ENCODE measurements around the gene MAX. TPM values are rescaled to one million over a fixed set of nuclear protein-coding genes. Genes with fewer than 3 reads are reported as not detected.
A peak's percentile ranks its signal among the peaks of the same experiment; 100 is the strongest.

MAX gene
- total RNA-seq, 1 experiment from 2014 or later, result 20.3 TPM

DNA sequence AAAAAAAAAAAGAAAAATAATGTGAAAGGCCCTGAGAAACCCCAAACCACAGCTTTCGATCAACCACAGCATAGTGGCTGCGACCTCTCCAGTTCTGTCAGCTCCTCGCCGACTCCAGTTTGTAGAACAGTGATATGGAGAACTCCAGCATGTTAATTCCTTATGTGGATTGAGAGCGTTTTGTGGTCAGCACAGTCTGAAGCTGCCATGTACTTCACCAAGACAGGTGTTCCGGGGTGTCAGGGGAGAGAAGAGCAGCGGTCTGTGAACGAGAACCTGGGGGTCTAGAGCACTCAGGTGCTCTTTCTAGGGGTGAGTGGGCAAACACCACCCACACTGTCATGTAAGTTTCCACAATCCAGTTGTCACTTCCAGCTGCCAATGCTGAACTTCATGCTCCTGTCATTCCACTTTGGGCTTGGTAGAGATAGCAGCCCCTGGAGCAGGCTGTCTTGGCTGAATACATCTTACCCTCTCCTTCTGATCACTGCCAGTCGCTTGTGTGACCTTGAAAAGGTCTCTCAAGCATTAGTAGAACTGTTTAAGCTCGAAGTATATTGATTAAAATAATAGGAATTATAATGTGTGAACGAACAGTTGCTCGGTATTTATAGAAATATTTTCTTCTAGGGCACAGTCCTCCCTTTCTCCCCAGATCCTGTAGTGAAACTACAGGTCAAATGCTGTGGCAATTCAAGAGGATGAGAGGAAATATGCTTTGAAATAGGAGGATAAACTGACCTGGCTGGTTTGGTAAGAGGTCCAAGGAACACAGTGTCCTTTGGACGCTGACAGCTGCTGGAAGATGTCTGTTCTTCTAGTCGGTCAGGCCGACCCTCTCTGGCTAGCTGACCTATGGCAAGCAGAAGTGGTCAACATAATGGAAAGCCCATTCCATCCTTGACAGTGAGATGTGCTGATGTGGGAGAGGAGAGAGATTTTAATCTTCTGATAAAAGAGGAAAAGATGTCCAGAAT is 15.7 kb upstream of the MAX start:
- H3K36me3 ChIP-seq (replicated peaks; ENCODE audit: control insufficient read depth, insufficient read depth, low read length), result no peaks in the 10 kb centered on the region
- H3K4me3 ChIP-seq (ENCODE audit: insufficient read depth, low read depth, low read length), result no peak overlapping the region
- no peak for DNase-seq
- no peaks in the 10 kb centered on the region; the same call in 1 of the 2 replicates for H3K27me3 ChIP-seq (ENCODE audit: control insufficient read depth, insufficient read depth, low read length)

- Histone ChIP-seq H3K4me3 (ENCODE audit: insufficient read depth, low read depth, low read length) (no peak overlapping the region), H3K27me3 (ENCODE audit: control insufficient read depth, insufficient read depth, low read length) (no peaks in the 10 kb centered on the region; the same call in 1 of the 2 replicates), H3K36me3 (replicated peaks; ENCODE audit: control insufficient read depth, insufficient read depth, low read length) (no peaks in the 10 kb centered on the region)
- no peak for DNase-seq
Observed at GRCh38 chr14:65115615-65116014, 13.3 kb upstream of the MAX start.

DNA sequence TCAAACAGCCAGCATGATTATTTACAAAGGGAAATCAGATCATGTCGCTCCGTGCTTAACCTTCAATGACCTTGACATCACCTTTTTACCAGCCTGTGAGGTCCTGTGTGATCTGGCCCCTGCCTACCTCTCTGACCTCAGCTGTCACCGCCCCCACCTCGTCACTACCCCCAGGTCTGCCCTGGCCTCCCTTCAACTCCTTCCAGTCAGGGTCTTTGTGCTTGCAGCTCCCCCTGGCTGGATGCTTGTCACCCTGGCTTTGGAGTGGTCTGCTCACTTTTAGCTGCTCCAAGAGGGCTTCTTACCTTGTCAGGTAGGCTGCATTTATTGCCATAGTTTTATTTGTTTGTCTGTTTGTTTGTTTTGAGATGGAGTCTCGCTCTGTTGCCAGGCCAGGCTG is 8.2 kb upstream of the MAX start:
- Histone ChIP-seq H3K27me3 (ENCODE audit: control insufficient read depth, insufficient read depth, low read length) (no peaks in the 10 kb centered on the region), H3K36me3 (replicated peaks; ENCODE audit: control insufficient read depth, insufficient read depth, low read length) (no peaks in the 10 kb centered on the region), H3K4me3 (ENCODE audit: insufficient read depth, low read depth, low read length) (no peak overlapping the region)
- DNase-seq, result peak; percentile 56

DNA sequence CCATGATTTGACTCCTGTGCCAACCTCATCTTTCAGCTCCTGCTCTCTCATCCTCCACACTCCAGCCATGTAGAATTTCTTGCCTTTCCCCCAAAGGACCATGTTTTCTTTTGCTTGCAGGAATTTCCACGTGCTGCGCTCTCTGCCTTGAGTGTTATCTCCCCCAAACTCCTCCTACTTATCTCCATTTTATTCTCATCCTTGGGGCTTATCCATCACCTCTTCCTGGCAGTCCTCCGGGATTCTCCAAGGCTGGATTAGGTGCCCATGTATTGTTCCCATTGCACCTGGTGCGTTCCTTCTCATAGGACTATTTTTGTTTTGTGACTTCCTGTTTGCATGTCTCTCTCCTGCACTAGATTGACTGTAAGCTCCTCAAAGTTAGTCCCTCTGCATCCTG is 7.0 kb upstream of the MAX start:
- no peak overlapping the region for H3K4me3 ChIP-seq (ENCODE audit: insufficient read depth, low read depth, low read length)
- no peaks in the 10 kb centered on the region for H3K27me3 ChIP-seq (ENCODE audit: control insufficient read depth, insufficient read depth, low read length)
- no peaks in the 10 kb centered on the region for H3K36me3 ChIP-seq (replicated peaks; ENCODE audit: control insufficient read depth, insufficient read depth, low read length)
- DNase-seq, result no peak

DNA sequence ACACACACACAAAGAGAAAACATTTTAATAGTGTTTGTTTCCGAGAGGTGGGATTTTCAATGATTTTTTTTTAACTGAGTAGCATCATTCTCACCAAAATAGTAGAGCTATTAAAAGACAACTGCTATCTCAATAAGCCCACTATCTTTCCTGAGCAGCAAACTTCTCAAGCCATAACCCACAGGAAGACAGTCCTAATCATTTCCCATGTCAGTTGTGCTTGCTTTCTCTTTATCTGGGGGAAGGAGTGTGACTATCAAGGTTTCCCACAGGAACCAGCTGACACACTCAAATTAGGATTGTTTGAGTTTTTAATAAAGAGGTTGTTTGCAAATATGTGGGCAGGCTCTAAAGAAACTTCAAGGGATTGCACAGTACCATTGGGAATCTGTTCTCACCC is 4.9 kb upstream of the MAX start:
- DNase-seq, result no peak
- no peaks in the 10 kb centered on the region for H3K36me3 ChIP-seq (replicated peaks; ENCODE audit: control insufficient read depth, insufficient read depth, low read length)
- peaks cover 2% of the 10 kb centered on the region; the same call in 1 of the 2 replicates for H3K27me3 ChIP-seq (ENCODE audit: control insufficient read depth, insufficient read depth, low read length)
- no peak overlapping the region for H3K4me3 ChIP-seq (ENCODE audit: insufficient read depth, low read depth, low read length)

GRCh38 chr14:65106736-65107135 is 4.4 kb upstream of the MAX start:
- Histone ChIP-seq H3K4me3 (ENCODE audit: insufficient read depth, low read depth, low read length) (no peak overlapping the region), H3K27me3 (ENCODE audit: control insufficient read depth, insufficient read depth, low read length) (peaks cover 2% of the 10 kb centered on the region; the same call in 1 of the 2 replicates), H3K36me3 (replicated peaks; ENCODE audit: control insufficient read depth, insufficient read depth, low read length) (no peaks in the 10 kb centered on the region)
- DNase-seq, result no peak

DNA sequence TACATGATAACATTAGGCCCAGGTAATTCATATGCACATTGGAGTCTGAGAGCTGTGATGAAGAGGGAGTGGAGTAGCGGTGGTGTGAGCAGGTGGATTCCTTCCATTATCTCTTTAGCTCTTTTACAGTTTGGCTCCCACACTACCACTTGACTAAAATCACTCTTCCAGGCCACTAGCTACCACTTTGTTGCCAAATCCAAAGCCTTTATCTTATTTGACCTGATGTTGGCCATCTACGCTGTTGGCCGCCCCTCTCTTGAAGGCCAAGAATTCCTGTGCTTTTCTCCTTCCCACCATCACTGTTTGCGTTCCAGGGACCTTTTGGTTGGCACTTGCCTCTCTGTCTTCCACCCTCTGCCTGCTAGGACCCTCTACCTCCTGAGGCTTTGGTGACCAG is 4.0 kb upstream of the MAX start:
- Histone ChIP-seq H3K27me3 (ENCODE audit: control insufficient read depth, insufficient read depth, low read length) (peaks cover 2% of the 10 kb centered on the region; the same call in 1 of the 2 replicates), H3K36me3 (replicated peaks; ENCODE audit: control insufficient read depth, insufficient read depth, low read length) (no peaks in the 10 kb centered on the region), H3K4me3 (ENCODE audit: insufficient read depth, low read depth, low read length) (no peak overlapping the region)
- no peak for DNase-seq

- no peak for DNase-seq
- Histone ChIP-seq H3K36me3 (replicated peaks; ENCODE audit: control insufficient read depth, insufficient read depth, low read length) (no peaks in the 10 kb centered on the region), H3K27me3 (ENCODE audit: control insufficient read depth, insufficient read depth, low read length) (peaks cover 2% of the 10 kb centered on the region; the same call in 1 of the 2 replicates), H3K4me3 (ENCODE audit: insufficient read depth, low read depth, low read length) (no peak overlapping the region)
Observed at GRCh38 chr14:65104791-65105190, 2.5 kb upstream of the MAX start.

DNA sequence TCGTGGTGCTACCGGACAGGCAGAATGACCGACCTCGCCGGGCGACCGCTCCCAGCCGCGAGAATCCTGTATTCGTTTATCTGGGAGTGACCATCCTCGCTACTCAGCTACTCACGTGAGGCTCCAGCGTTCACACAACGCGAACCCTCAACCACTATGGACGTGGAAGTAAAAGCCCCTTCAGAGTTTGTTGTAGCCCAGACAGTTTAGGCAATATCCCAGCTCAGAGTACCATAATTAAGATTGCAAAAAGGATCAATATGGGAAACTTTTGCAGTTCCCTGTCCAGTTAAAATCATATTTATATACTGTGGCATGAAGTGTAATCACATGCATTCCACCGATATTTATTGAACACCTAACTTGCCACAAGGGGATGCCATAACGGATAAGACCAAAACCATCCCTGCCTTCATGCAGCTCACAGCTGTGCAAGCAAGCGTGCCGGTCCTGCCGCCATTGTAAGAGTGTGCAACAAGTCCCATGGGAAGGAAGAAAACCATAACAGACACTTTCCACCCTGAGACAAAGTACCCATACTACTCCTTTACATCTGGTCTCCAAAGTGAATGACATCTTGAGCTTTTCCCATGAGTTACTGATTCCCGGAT is 938 bp upstream of the MAX start:
- H3K36me3 ChIP-seq (replicated peaks; ENCODE audit: control insufficient read depth, insufficient read depth, low read length), result no peaks in the 10 kb centered on the region
- H3K4me3 ChIP-seq (ENCODE audit: insufficient read depth, low read depth, low read length), result peak overlapping the region; percentile 71
- peaks cover 2% of the 10 kb centered on the region; the same call in 1 of the 2 replicates for H3K27me3 ChIP-seq (ENCODE audit: control insufficient read depth, insufficient read depth, low read length)
- peak; percentile 43 for DNase-seq

GRCh38 chr14:65101631-65102440 is 481 bp downstream of the MAX start:
- H3K36me3 ChIP-seq (replicated peaks; ENCODE audit: control insufficient read depth, insufficient read depth, low read length), result peaks cover 1% of the 10 kb centered on the region
- DNase-seq, result peak; percentile 76
- peaks cover 2% of the 10 kb centered on the region; the same call in 1 of the 2 replicates for H3K27me3 ChIP-seq (ENCODE audit: control insufficient read depth, insufficient read depth, low read length)
- H3K4me3 ChIP-seq (ENCODE audit: insufficient read depth, low read depth, low read length), result peak overlapping the region; percentile 88

DNA sequence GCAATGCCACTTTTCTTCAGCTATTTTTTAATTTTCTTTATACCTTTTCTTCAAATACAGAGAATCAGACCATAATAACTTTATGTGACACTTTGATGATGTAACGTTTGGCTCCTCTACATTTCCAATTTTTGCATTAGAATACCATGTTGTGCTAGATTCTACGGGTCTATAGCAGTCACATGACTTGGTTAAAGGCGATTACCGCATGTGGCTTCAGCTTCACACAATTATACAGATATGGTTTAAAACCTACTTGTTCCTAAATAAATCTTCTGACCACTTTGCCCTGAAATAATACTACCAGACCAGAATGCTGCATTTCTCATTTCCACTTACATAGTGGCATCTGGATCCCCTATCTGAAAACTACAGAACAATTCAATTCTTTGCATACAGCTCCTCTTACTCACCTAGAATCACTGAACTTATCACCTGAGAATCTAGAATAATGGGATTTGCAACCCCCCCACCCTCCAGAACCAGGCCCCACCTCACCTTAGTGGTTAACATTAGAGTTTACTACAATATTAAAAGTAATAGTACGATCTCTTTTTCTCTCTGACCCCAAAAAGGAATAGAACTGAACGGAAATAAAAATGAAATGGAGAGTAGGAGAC is 1.3 kb downstream of the MAX start:
- H3K27me3 ChIP-seq (ENCODE audit: control insufficient read depth, insufficient read depth, low read length), result peaks cover 2% of the 10 kb centered on the region; the same call in 1 of the 2 replicates
- peaks cover 1% of the 10 kb centered on the region for H3K36me3 ChIP-seq (replicated peaks; ENCODE audit: control insufficient read depth, insufficient read depth, low read length)
- peak overlapping the region; percentile 88 for H3K4me3 ChIP-seq (ENCODE audit: insufficient read depth, low read depth, low read length)
- no peak for DNase-seq

- Histone ChIP-seq H3K4me3 (ENCODE audit: insufficient read depth, low read depth, low read length) (no peak overlapping the region), H3K27me3 (ENCODE audit: control insufficient read depth, insufficient read depth, low read length) (peaks cover 2% of the 10 kb centered on the region; the same call in 1 of the 2 replicates), H3K36me3 (replicated peaks; ENCODE audit: control insufficient read depth, insufficient read depth, low read length) (peaks cover 7% of the 10 kb centered on the region)
- DNase-seq, result no peak
Observed at GRCh38 chr14:65098586-65098985, 3.7 kb downstream of the MAX start.

DNA sequence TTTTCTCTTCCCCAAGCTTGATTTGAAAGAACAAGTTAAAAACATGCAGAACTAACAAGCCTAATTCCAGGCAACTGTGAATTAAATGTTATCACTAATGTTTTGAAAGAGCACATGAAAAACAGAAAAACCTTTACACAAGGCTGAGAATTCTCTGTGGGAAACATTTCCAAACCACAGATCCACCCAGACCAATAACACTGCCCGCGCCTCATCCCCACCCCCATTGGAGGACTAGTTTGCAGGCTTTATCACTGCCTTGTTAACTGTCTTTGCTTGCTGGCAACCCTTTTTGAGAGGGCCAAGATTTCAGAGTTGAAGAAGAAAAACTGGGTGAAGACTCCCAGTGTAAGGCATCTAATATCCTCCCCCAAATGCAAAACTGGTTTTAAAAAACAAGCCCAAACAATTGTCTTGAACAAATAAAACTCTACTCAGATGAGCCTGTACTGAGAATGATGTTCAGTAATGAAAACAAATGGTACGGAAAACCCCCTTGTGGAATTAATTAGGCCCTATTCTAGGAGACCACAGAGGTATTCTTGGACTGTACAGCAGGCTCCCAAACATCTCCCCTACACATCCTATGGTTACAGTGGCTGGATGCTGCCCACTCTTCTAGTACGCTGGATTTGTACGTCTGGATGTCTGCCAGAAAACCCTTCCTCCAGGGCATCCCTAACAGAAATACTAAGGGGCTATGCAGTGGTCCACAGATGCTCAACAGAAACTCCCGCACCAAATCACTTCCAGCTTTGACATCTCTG is 5.8 kb downstream of the MAX start:
- Histone ChIP-seq H3K36me3 (replicated peaks; ENCODE audit: control insufficient read depth, insufficient read depth, low read length) (peaks cover 18% of the 10 kb centered on the region), H3K4me3 (ENCODE audit: insufficient read depth, low read depth, low read length) (no peak overlapping the region), H3K27me3 (ENCODE audit: control insufficient read depth, insufficient read depth, low read length) (no peaks in the 10 kb centered on the region)
- no peak for DNase-seq
